Heart left ventricle (tissue), 13 donors: Measurements from ENCODE around the gene PCYOX1L.

ENCODE experiments used
- CTCF ChIP-seq, 12 donors: fragments of 200-600 bp; sonication (generic) in 4 of 12; IDR thresholded peaks; one replicate each; pipeline versions ENCODE4 v1.5.0 to v1.8.0; 2018 to 2022; ENCODE audit warnings: antibody characterized with exemption in 12 of 12, mild to moderate bottlenecking in 5 of 12
- POLR2A ChIP-seq, 2 donors: fragments of 450-650 bp; IDR thresholded peaks; one replicate each; pipeline ENCODE4 v1.6.1; 2017; ENCODE audit warnings: antibody characterized with exemption in 2 of 2, mild to moderate bottlenecking in 2 of 2, moderate library complexity in 2 of 2
- donor health status: ischemic (EF 13 %, LVEDD 7.1; RV severe dilation, severe dysfunction).
- donor health status: DM: no; HTN: yes; CAD: no.
- donor health status: DM: no; HTN: no; CAD: no.
- donor health status: ischemic (EF 25% LVEDD 6.9; RV normal size, moderate dysfunction).
- donor health status: ischemic (EF 25% LVEDD 5.7; RV mildly dilated, moderate dysfunction).
- donor health status: ischemic (EF 35%, LVEDD 5.7; RV mildly dilated, moderate dysfunction).
- donor health status: nonischemic (EF 11% LVEDD 7.7; RV severe dilation, severe dysfunction).
- donor health status: DM: yes; HTN: yes; CAD: no.
- donor health status: PGD.
- donor health status: ischemic (EF 29% LVEDD 5.4; RV normal size, mild dysfunction).
- donor health status: nonischemic (EF 23%, LVEDD 6.1; RV moderate dilation, normal function).

GRCh38 chr5:149412783-149413476 is 55.1 kb downstream of the PCYOX1L start:
- TF ChIP-seq CTCF (IDR thresholded peaks at IDR 0.05) (no peak), POLR2A (IDR thresholded peaks at IDR 0.05) (no peak)
